Measurements from ENCODE around the gene RABAC1.
A peak's percentile ranks its signal among the peaks of the same experiment; 100 is the strongest.
"Not testable (repeated sequence)": the region's sequence is repeated elsewhere in the genome, so short reads cannot be mapped to it uniquely, and the experiment has no call there.

Gene RABAC1

GRCh38 chr19:41918653-41919244, 40.4 kb downstream of the RABAC1 start:
- no peaks in the 10 kb centered on the region for H3K9me3 ChIP-seq (ENCODE audit: insufficient read depth, low read depth, low read length)
- no peak overlapping the region for H3K27ac ChIP-seq (ENCODE audit: low read depth, low read length)
- WGBS = 86% methylated on average over 5 of the region's 5 CpGs
- peaks cover 98% of the 10 kb centered on the region for H3K27me3 ChIP-seq (ENCODE audit: insufficient read depth, low read length)
- no peak overlapping the region for H3K4me3 ChIP-seq (ENCODE audit: low read length)
- H3K9ac ChIP-seq (ENCODE audit: low read depth, low read length) = no peak overlapping the region
- no peaks in the 10 kb centered on the region for H3K36me3 ChIP-seq (ENCODE audit: insufficient read depth, low read length)
- H3K4me1 ChIP-seq (ENCODE audit: insufficient read depth, low read length) = 0 out of 2 replicates have a peak, but pooled peaks cover 4% of the 10 kb centered on the region

- Histone ChIP-seq H3K27ac (ENCODE audit: low read depth, low read length) (no peak overlapping the region), H3K4me1 (ENCODE audit: insufficient read depth, low read length) (0 out of 2 replicates have a peak, but pooled peaks cover 4% of the 10 kb centered on the region), H3K9me3 (ENCODE audit: insufficient read depth, low read depth, low read length) (no peaks in the 10 kb centered on the region), H3K27me3 (ENCODE audit: insufficient read depth, low read length) (peaks cover 100% of the 10 kb centered on the region), H3K9ac (ENCODE audit: low read depth, low read length) (no peak overlapping the region), H3K36me3 (ENCODE audit: insufficient read depth, low read length) (no peaks in the 10 kb centered on the region), H3K4me3 (ENCODE audit: low read length) (no peak overlapping the region)
- 94% methylated on average over 6 of the region's 6 CpGs for WGBS
Observed at GRCh38 chr19:41918095-41918494, 41.0 kb downstream of the RABAC1 start.

- no peak overlapping the region for H3K4me3 ChIP-seq (ENCODE audit: low read length)
- no peaks in the 10 kb centered on the region for H3K36me3 ChIP-seq (ENCODE audit: insufficient read depth, low read length)
- no peaks in the 10 kb centered on the region for H3K9me3 ChIP-seq (ENCODE audit: insufficient read depth, low read depth, low read length)
- H3K4me1 ChIP-seq (ENCODE audit: insufficient read depth, low read length) = 0 out of 2 replicates have a peak, but pooled peaks cover 4% of the 10 kb centered on the region
- WGBS = 80% methylated on average over 12 of the region's 12 CpGs
- peaks cover 100% of the 10 kb centered on the region for H3K27me3 ChIP-seq (ENCODE audit: insufficient read depth, low read length)
- no peak overlapping the region for H3K27ac ChIP-seq (ENCODE audit: low read depth, low read length)
- no peak overlapping the region for H3K9ac ChIP-seq (ENCODE audit: low read depth, low read length)
Observed at GRCh38 chr19:41917676-41918075, 41.4 kb downstream of the RABAC1 start.

- peaks cover 100% of the 10 kb centered on the region for H3K27me3 ChIP-seq (ENCODE audit: insufficient read depth, low read length)
- WGBS = 57% methylated on average over 22 of the region's 27 CpGs
Observed at GRCh38 chr19:41915776-41916414, 43.2 kb downstream of the RABAC1 start.

GRCh38 chr19:41915021-41915775, 43.9 kb downstream of the RABAC1 start:
- Histone ChIP-seq H3K27ac (ENCODE audit: low read depth, low read length) (no peak overlapping the region), H3K4me3 (ENCODE audit: low read length) (no peak overlapping the region), H3K9me3 (ENCODE audit: insufficient read depth, low read depth, low read length) (no peaks in the 10 kb centered on the region), H3K4me1 (ENCODE audit: insufficient read depth, low read length) (peaks cover 4% of the 10 kb centered on the region; the same call in 1 of the 2 replicates), H3K9ac (ENCODE audit: low read depth, low read length) (no peak overlapping the region), H3K27me3 (ENCODE audit: insufficient read depth, low read length) (peaks cover 100% of the 10 kb centered on the region), H3K36me3 (ENCODE audit: insufficient read depth, low read length) (no peaks in the 10 kb centered on the region)
- WGBS = 11% methylated on average over 37 of the region's 38 CpGs

More at GRCh38 chr19:41915776-41916414, 43.2 kb downstream of the RABAC1 start:
- no peaks in the 10 kb centered on the region for H3K9me3 ChIP-seq (ENCODE audit: insufficient read depth, low read depth, low read length)
- no peaks in the 10 kb centered on the region for H3K36me3 ChIP-seq (ENCODE audit: insufficient read depth, low read length)
- no peak overlapping the region for H3K4me3 ChIP-seq (ENCODE audit: low read length)
- H3K9ac ChIP-seq (ENCODE audit: low read depth, low read length) = no peak overlapping the region
- H3K27ac ChIP-seq (ENCODE audit: low read depth, low read length) = no peak overlapping the region
- peaks cover 4% of the 10 kb centered on the region; the same call in 1 of the 2 replicates for H3K4me1 ChIP-seq (ENCODE audit: insufficient read depth, low read length)

GRCh38 chr19:41914424-41914834, 44.7 kb downstream of the RABAC1 start:
- 3% methylated on average over 2 of the region's 5 CpGs for WGBS
- H3K27ac ChIP-seq (ENCODE audit: low read depth, low read length) = not testable (repeated sequence)
- peaks cover 100% of the 10 kb centered on the region for H3K27me3 ChIP-seq (ENCODE audit: insufficient read depth, low read length)

GRCh38 chr19:41913538-41914423, 45.3 kb downstream of the RABAC1 start:
- 15% methylated on average over 21 of the region's 21 CpGs for WGBS
- Histone ChIP-seq H3K9me3 (ENCODE audit: insufficient read depth, low read depth, low read length) (no peaks in the 10 kb centered on the region), H3K4me1 (ENCODE audit: insufficient read depth, low read length) (peaks cover 4% of the 10 kb centered on the region; the same call in 1 of the 2 replicates), H3K27me3 (ENCODE audit: insufficient read depth, low read length) (peaks cover 98% of the 10 kb centered on the region), H3K9ac (ENCODE audit: low read depth, low read length) (no peak overlapping the region), H3K4me3 (ENCODE audit: low read length) (no peak overlapping the region; the same call in 1 of the 2 replicates), H3K27ac (ENCODE audit: low read depth, low read length) (no peak overlapping the region), H3K36me3 (ENCODE audit: insufficient read depth, low read length) (no peaks in the 10 kb centered on the region)

More at GRCh38 chr19:41914424-41914834, 44.7 kb downstream of the RABAC1 start:
- not testable (repeated sequence) for H3K9ac ChIP-seq (ENCODE audit: low read depth, low read length); H3K4me1 ChIP-seq (ENCODE audit: insufficient read depth, low read length); H3K4me3 ChIP-seq (ENCODE audit: low read length); H3K9me3 ChIP-seq (ENCODE audit: insufficient read depth, low read depth, low read length); H3K36me3 ChIP-seq (ENCODE audit: insufficient read depth, low read length)

- Histone ChIP-seq H3K4me3 (ENCODE audit: low read length) (peak overlapping the region; percentile 45), H3K36me3 (ENCODE audit: insufficient read depth, low read length) (no peaks in the 10 kb centered on the region), H3K9ac (ENCODE audit: low read depth, low read length) (no peak overlapping the region), H3K27ac (ENCODE audit: low read depth, low read length) (no peak overlapping the region), H3K4me1 (ENCODE audit: insufficient read depth, low read length) (peaks cover 4% of the 10 kb centered on the region; the same call in 1 of the 2 replicates), H3K9me3 (ENCODE audit: insufficient read depth, low read depth, low read length) (no peaks in the 10 kb centered on the region), H3K27me3 (ENCODE audit: insufficient read depth, low read length) (peaks cover 93% of the 10 kb centered on the region)
- 1% methylated on average over 48 of the region's 51 CpGs for WGBS
Observed at GRCh38 chr19:41912899-41913537, 46.1 kb downstream of the RABAC1 start.

GRCh38 chr19:41911889-41912731, 47.0 kb downstream of the RABAC1 start:
- H3K27me3 ChIP-seq (ENCODE audit: insufficient read depth, low read length) = peaks cover 84% of the 10 kb centered on the region
- H3K36me3 ChIP-seq (ENCODE audit: insufficient read depth, low read length) = no peaks in the 10 kb centered on the region
- H3K9ac ChIP-seq (ENCODE audit: low read depth, low read length) = no peak overlapping the region
- no peaks in the 10 kb centered on the region for H3K9me3 ChIP-seq (ENCODE audit: insufficient read depth, low read depth, low read length)
- 19% methylated on average over 29 of the region's 29 CpGs for WGBS
- peak overlapping the region; percentile 27; the same call in 1 of the 2 replicates for H3K4me3 ChIP-seq (ENCODE audit: low read length)
- H3K4me1 ChIP-seq (ENCODE audit: insufficient read depth, low read length) = peaks cover 4% of the 10 kb centered on the region; the same call in 1 of the 2 replicates
- no peak overlapping the region for H3K27ac ChIP-seq (ENCODE audit: low read depth, low read length)
